Liver (tissue), 9 donors: ENCODE measurements around the gene TRIM15. TPM values are rescaled to one million over a fixed set of nuclear protein-coding genes. Genes with fewer than 3 reads are reported as not detected.

Source experiments
- DNase-seq: peaks from one replicate; pipeline ENCODE4 v3.0.0-alpha.2; 2017; ENCODE audit warnings: low spot score
- H3K27ac ChIP-seq, 2 donors: one replicate each; pipeline ENCODE4 v1.7.0; 2013; ENCODE audit warnings: inconsistent platforms in 2 of 2, low read length in 2 of 2, control low read depth in 1 of 2, low read depth in 1 of 2, mild to moderate bottlenecking in 1 of 2
- H3K27me3 ChIP-seq, 4 donors: one replicate each; pipeline versions ENCODE4 v1.6.1 to v1.7.0; 2013; ENCODE audit warnings: low read length in 3 of 4, inconsistent platforms in 1 of 4, mild to moderate bottlenecking in 1 of 4, moderate library complexity in 1 of 4; ENCODE audit not compliant: control insufficient read depth in 4 of 4, insufficient read depth in 4 of 4
- H3K36me3 ChIP-seq, 4 donors: one replicate each; pipeline versions ENCODE4 v1.6.1 to v1.7.0; 2013; ENCODE audit warnings: low read length in 3 of 4, mild to moderate bottlenecking in 3 of 4, low read depth in 1 of 4, moderate library complexity in 1 of 4; ENCODE audit not compliant: control insufficient read depth in 4 of 4, insufficient read depth in 3 of 4
- H3K4me1 ChIP-seq, 4 donors: one replicate each; pipeline versions ENCODE4 v1.6.1 to v1.7.0; 2013; ENCODE audit warnings: low read length in 3 of 4, mild to moderate bottlenecking in 3 of 4, moderate library complexity in 1 of 4; ENCODE audit not compliant: control insufficient read depth in 4 of 4, insufficient read depth in 4 of 4
- H3K4me3 ChIP-seq, 3 donors: one replicate each; pipeline versions ENCODE4 v1.6.1 to v1.7.0; 2013; ENCODE audit warnings: low read length in 3 of 3, control low read depth in 1 of 3, low read depth in 1 of 3, mild to moderate bottlenecking in 1 of 3
- H3K9ac ChIP-seq, 2 donors: one replicate each; pipeline ENCODE4 v1.7.0; 2013; ENCODE audit warnings: low read length in 2 of 2, mild to moderate bottlenecking in 2 of 2, moderate library complexity in 2 of 2, control low read depth in 1 of 2, low read depth in 1 of 2
- H3K9me3 ChIP-seq, 4 donors: one replicate each; pipeline versions ENCODE4 v1.6.1 to v1.7.0; 2013; ENCODE audit warnings: low read length in 3 of 4; ENCODE audit not compliant: control insufficient read depth in 4 of 4
- CTCF ChIP-seq: fragments of 150-350 bp; IDR thresholded peaks from 2 replicates; pipeline ENCODE4 v1.5.1; 2017; ENCODE audit warnings: improper control_type of control experiment, low read depth, low read length; ENCODE audit not compliant: missing input control
- EGR1 ChIP-seq, 2 donors: IDR thresholded peaks; 2 replicates each; pipeline ENCODE4 v1.6.1; 2016 to 2018; ENCODE audit warnings: antibody characterized with exemption in 2 of 2, low read depth in 2 of 2
- FOXA1 ChIP-seq: IDR thresholded peaks from 2 replicates; pipeline ENCODE4 v1.6.1; 2016; ENCODE audit warnings: antibody characterized with exemption
- FOXA2 ChIP-seq: IDR thresholded peaks from 2 replicates; pipeline ENCODE4 v1.6.1; 2016; ENCODE audit warnings: antibody characterized with exemption
- GABPA ChIP-seq, 2 donors: IDR thresholded peaks in 1 of 2; conservative IDR thresholded peaks in 1 of 2; 2 replicates each; pipeline ENCODE4 v1.6.1; 2016; ENCODE audit warnings: antibody characterized with exemption in 2 of 2, mild to moderate bottlenecking in 1 of 2, moderate library complexity in 1 of 2
- HNF4A ChIP-seq, 2 donors: conservative IDR thresholded peaks; 2 replicates each; pipeline ENCODE4 v1.6.1; 2016; ENCODE audit warnings: antibody characterized with exemption in 2 of 2, mild to moderate bottlenecking in 2 of 2
- HNF4G ChIP-seq: IDR thresholded peaks from 2 replicates; pipeline ENCODE4 v1.6.1; 2016; ENCODE audit warnings: antibody characterized with exemption
- JUND ChIP-seq, 2 donors: IDR thresholded peaks; 2 replicates each; pipeline ENCODE4 v1.6.1; 2016; ENCODE audit warnings: antibody characterized with exemption in 2 of 2
- NR2F2 ChIP-seq: IDR thresholded peaks from 2 replicates; pipeline ENCODE4 v1.6.1; 2016; ENCODE audit warnings: antibody characterized with exemption
- RAD21 ChIP-seq, 2 donors: IDR thresholded peaks; 2 replicates each; pipeline ENCODE4 v1.6.1; 2016; ENCODE audit warnings: antibody characterized with exemption in 2 of 2, mild to moderate bottlenecking in 2 of 2
- REST ChIP-seq: IDR thresholded peaks from 2 replicates; pipeline ENCODE4 v1.6.1; 2016; ENCODE audit warnings: antibody characterized with exemption, mild to moderate bottlenecking
- RXRA ChIP-seq, 2 donors: IDR thresholded peaks; 2 replicates each; pipeline ENCODE4 v1.6.1; 2017 to 2018; ENCODE audit warnings: antibody characterized with exemption in 2 of 2, mild to moderate bottlenecking in 1 of 2
- SP1 ChIP-seq: IDR thresholded peaks from 2 replicates; pipeline ENCODE4 v1.6.1; 2018; ENCODE audit warnings: antibody characterized with exemption, mild to moderate bottlenecking
- TAF1 ChIP-seq: conservative IDR thresholded peaks from 2 replicates; pipeline ENCODE4 v1.6.1; 2016; ENCODE audit warnings: antibody characterized with exemption, mild to moderate bottlenecking
- YY1 ChIP-seq: IDR thresholded peaks from 2 replicates; pipeline ENCODE4 v1.6.1; 2016; ENCODE audit warnings: antibody characterized with exemption, mild to moderate bottlenecking
- ZBTB33 ChIP-seq: IDR thresholded peaks from 2 replicates; pipeline ENCODE4 v1.6.1; 2016; ENCODE audit warnings: antibody characterized with exemption
- WGBS: extraction: QIAGEN DNeasy Blood & Tissue Kit; methylation state at CpG from one replicate; pipeline ENCODE4 v1.1.7; 2013; 5-methylcytosine and 5-hydroxymethylcytosine counted together
- polyA plus RNA-seq, 2 donors: library from polyadenylated mRNA; stranded (reverse) in 1 of 2; unstranded in 1 of 2; fragments of 200-250 nt in 1 of 2; fragments of >200 nt in 1 of 2; fragmentation: Nextera tagmentation in 1 of 2; extraction: Ambion mirVana in 1 of 2; gene quantifications; one replicate each; pipeline versions ENCODE4 v1.2.1 to v1.2.3, GENCODE V29; 2013 to 2015
- total RNA-seq, 2 donors: library from RNA; depleted of rRNA; stranded (reverse); fragments of >200 nt; gene quantifications; one replicate each; pipeline ENCODE4 v1.2.3, GENCODE V29; 2014
- TF ChIP-seq, protein P1 (sequence below): IDR thresholded peaks from 2 replicates; pipeline ENCODE4 v1.6.1; 2016; ENCODE audit warnings: antibody characterized with exemption
- TF ChIP-seq, protein P2 (sequence below): IDR thresholded peaks from 2 replicates; pipeline ENCODE4 v1.6.1; 2016; ENCODE audit warnings: antibody characterized with exemption
- donor health status: healthy.
- donor health status: healthy.
- donor health status: healthy.
- donor health status: healthy.
- donor health status: healthy.

The TRIM15 gene
- total RNA-seq (1 to 10 TPM; 1.6 to 2.2 TPM), polyA plus RNA-seq (1 to 10 TPM; 1.6 to 2.8 TPM)

GRCh38 chr6:30163090-30163917 is at the start of gene TRIM15:
Gene TRIM15 (plus strand): TSS chr6:30163546. CDS start chr6:30163685, 139 bp downstream.
- H3K4me1 ChIP-seq, result peaks cover 0 to 16% (median 5%) of the 10 kb centered on the region in 4 donors
- no peaks in the 10 kb centered on the region for H3K27me3 ChIP-seq
- H3K9ac ChIP-seq, result peak within 1 kb of the TSS in 1 of 2 donors; percentile 76
- no peaks in the 10 kb centered on the region for H3K9me3 ChIP-seq
- 48% methylated on average over 31 of the region's 31 CpGs for WGBS
- H3K36me3 ChIP-seq, result peaks cover 0 to 9% (median 6%) of the 10 kb centered on the region in 4 donors
- peak within 1 kb of the TSS; percentile 21 to 61 (median 38) for H3K4me3 ChIP-seq
- DNase-seq, result no peak
- peak within 1 kb of the TSS; percentile 74 to 86 for H3K27ac ChIP-seq
- peak; percentile 94 for TF ChIP-seq SP1
- peak; percentile 92 for TF ChIP-seq HNF4G
- TF ChIP-seq RXRA (IDR thresholded peaks at IDR 0.05), result peak; percentile 39 to 60
- TF ChIP-seq ZBTB33, result peak; percentile 43
- no peak for TF ChIP-seq FOXA2
- TF ChIP-seq JUND (IDR thresholded peaks at IDR 0.05), result peak; percentile 30 to 67
- no peak for TF ChIP-seq TAF1
- peak in 1 of 2 donors; percentile 82 for TF ChIP-seq GABPA (IDR thresholded peaks at IDR 0.05 in 1 of 2, conservative IDR thresholded peaks at IDR 0.05 in 1 of 2)
- TF ChIP-seq HNF4A (conservative IDR thresholded peaks at IDR 0.05), result peak; percentile 94 to 95
- no peak for TF ChIP-seq RAD21 (IDR thresholded peaks at IDR 0.05)
- peak; percentile 75 for TF ChIP-seq YY1
- TF ChIP-seq, protein P1, sequence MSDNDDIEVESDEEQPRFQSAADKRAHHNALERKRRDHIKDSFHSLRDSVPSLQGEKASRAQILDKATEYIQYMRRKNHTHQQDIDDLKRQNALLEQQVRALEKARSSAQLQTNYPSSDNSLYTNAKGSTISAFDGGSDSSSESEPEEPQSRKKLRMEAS, result peak; percentile 56
- TF ChIP-seq, protein P2, sequence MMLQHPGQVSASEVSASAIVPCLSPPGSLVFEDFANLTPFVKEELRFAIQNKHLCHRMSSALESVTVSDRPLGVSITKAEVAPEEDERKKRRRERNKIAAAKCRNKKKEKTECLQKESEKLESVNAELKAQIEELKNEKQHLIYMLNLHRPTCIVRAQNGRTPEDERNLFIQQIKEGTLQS, result peak; percentile 75
- TF ChIP-seq CTCF, result no peak
- peak; percentile 21 for TF ChIP-seq FOXA1
- TF ChIP-seq REST, result peak; percentile 69
- no peak for TF ChIP-seq NR2F2
- peak; percentile 98 for TF ChIP-seq EGR1 (IDR thresholded peaks at IDR 0.05; ENCODE audit: low read depth in 2 of 2)
